Measurements from ENCODE around the gene C4orf50.

- TF ChIP-seq ZNF280B (CRISPR knock-in tag; IDR thresholded peaks at IDR 0.05; ENCODE audit: borderline replicate concordance), result no peak
- no peak for TF ChIP-seq EZH2 (conservative IDR thresholded peaks at IDR 0.05; ENCODE audit: low read depth, low read length)
- TF ChIP-seq MAF1 (CRISPR knock-in tag; IDR thresholded peaks at IDR 0.05; ENCODE audit: borderline replicate concordance), result no peak
- no peak for TF ChIP-seq ZBTB49 (CRISPR knock-in tag; IDR thresholded peaks at IDR 0.05; ENCODE audit: borderline replicate concordance)
- no peak for TF ChIP-seq ZNF260 (CRISPR knock-in tag; IDR thresholded peaks at IDR 0.05; ENCODE audit: borderline replicate concordance, low read depth)
- no peak for TF ChIP-seq ZNF597 (CRISPR knock-in tag; IDR thresholded peaks at IDR 0.05)
- TF ChIP-seq ZNF329 (CRISPR knock-in tag; IDR thresholded peaks at IDR 0.05; ENCODE audit: low read depth), result no peak
- no peak for TF ChIP-seq KDM1A (CRISPR knock-in tag; IDR thresholded peaks at IDR 0.05)
- TF ChIP-seq TP53 (CRISPR knock-in tag; conservative IDR thresholded peaks at IDR 0.05), result no peak
- no peak for TF ChIP-seq CTCF (CRISPR knock-in tag; IDR thresholded peaks at IDR 0.05)
- no peak for TF ChIP-seq MYC (CRISPR knock-in tag; IDR thresholded peaks at IDR 0.05; ENCODE audit: borderline replicate concordance)
- TF ChIP-seq JARID2 (CRISPR knock-in tag; IDR thresholded peaks at IDR 0.05; ENCODE audit: insufficient replicate concordance), result no peak
- no peak for TF ChIP-seq MATR3 (CRISPR knock-in tag; IDR thresholded peaks at IDR 0.05)
These were observed 37.6 kb downstream of the C4orf50 start for GRCh38 chr4:5980436-5981155.

All from HepG2 (cell line).